Upper lobe of left lung (tissue), 6 donors: ENCODE data around the gene TMEM187. TPM values are rescaled to one million over a fixed set of nuclear protein-coding genes. Genes with fewer than 3 reads are reported as not detected.

Experiments
- ATAC-seq, 2 donors: fragments of 200-7000 bp; cut with Tn5 transposase; one replicate each; pipeline ENCODE4 v1.9.1; 2022; ENCODE audit warnings: mild to moderate bottlenecking in 2 of 2, moderate library complexity in 2 of 2; ENCODE audit not compliant: low FRiP score in 2 of 2
- DNase-seq, 2 donors: peaks; one replicate each; pipeline ENCODE4 v3.0.0-alpha.2; 2019 to 2020
- H3K27ac ChIP-seq, 4 donors: fragments of 200-600 bp; sonication (generic); one replicate each; pipeline ENCODE4 v1.5.1; 2016 to 2019
- H3K27me3 ChIP-seq, 4 donors: fragments of 200-600 bp; sonication (generic); one replicate each; pipeline ENCODE4 v1.5.1; 2017 to 2019
- H3K36me3 ChIP-seq, 4 donors: fragments of 200-600 bp; sonication (generic); one replicate each; pipeline ENCODE4 v1.5.1; 2016 to 2019
- H3K4me1 ChIP-seq, 4 donors: fragments of 200-600 bp; sonication (generic); one replicate each; pipeline ENCODE4 v1.5.1; 2018 to 2019
- H3K4me3 ChIP-seq, 4 donors: fragments of 200-600 bp; sonication (generic); one replicate each; pipeline ENCODE4 v1.5.1; 2017 to 2019; ENCODE audit warnings: mild to moderate bottlenecking in 2 of 4, moderate library complexity in 1 of 4
- H3K9me3 ChIP-seq, 4 donors: fragments of 200-600 bp; sonication (generic); one replicate each; pipeline ENCODE4 v1.5.1; 2018 to 2019
- EP300 ChIP-seq, 4 donors: sonication (generic); formaldehyde crosslinking; IDR thresholded peaks; one replicate each; pipeline ENCODE4 v1.5.1; 2017; ENCODE audit warnings: antibody characterized with exemption in 4 of 4, control low read depth in 2 of 4
- POLR2A ChIP-seq, 4 donors: fragments of 450-650 bp; IDR thresholded peaks; one replicate each; pipeline ENCODE4 v1.5.1; 2016 to 2017; ENCODE audit warnings: antibody characterized with exemption in 4 of 4, mild to moderate bottlenecking in 2 of 4
- POLR2AphosphoS5 ChIP-seq, 2 donors: sonication (generic); formaldehyde crosslinking; IDR thresholded peaks; one replicate each; pipeline ENCODE4 v1.5.1; 2017; ENCODE audit warnings: antibody characterized with exemption in 2 of 2
- WGBS, 2 donors: methylation state at CpG; one replicate each; pipeline ENCODE4 v1.1.5; 2017 to 2018; 5-methylcytosine and 5-hydroxymethylcytosine counted together
- total RNA-seq, 6 donors: library from RNA; depleted of rRNA in 4 of 6; stranded (reverse); fragments of >200 nt in 4 of 6; gene quantifications; one replicate each; pipeline versions ENCODE4 v1.1.0 to v1.2.1, GENCODE V29; 2016 to 2021
- TF ChIP-seq, protein P1 (sequence below), 6 experiments: fragments of 450-650 bp in 4 of 6; fragments of 200-600 bp in 2 of 6; sonication (generic) in 2 of 6; IDR thresholded peaks; one replicate each; pipeline ENCODE4 v1.5.1; 2016 to 2019; ENCODE audit warnings: antibody characterized with exemption in 6 of 6
- donor health status: DM: no; HTN: no; CAD: no; lungs with moderate emphysema.
- donor health status: DM: no; HTN: yes; CAD: no; lungs with severe emphysema.

The TMEM187 gene
- total RNA-seq, 6 donors from 2014 or later = 2.1 to 17.7 (median 5.0) TPM

DNA sequence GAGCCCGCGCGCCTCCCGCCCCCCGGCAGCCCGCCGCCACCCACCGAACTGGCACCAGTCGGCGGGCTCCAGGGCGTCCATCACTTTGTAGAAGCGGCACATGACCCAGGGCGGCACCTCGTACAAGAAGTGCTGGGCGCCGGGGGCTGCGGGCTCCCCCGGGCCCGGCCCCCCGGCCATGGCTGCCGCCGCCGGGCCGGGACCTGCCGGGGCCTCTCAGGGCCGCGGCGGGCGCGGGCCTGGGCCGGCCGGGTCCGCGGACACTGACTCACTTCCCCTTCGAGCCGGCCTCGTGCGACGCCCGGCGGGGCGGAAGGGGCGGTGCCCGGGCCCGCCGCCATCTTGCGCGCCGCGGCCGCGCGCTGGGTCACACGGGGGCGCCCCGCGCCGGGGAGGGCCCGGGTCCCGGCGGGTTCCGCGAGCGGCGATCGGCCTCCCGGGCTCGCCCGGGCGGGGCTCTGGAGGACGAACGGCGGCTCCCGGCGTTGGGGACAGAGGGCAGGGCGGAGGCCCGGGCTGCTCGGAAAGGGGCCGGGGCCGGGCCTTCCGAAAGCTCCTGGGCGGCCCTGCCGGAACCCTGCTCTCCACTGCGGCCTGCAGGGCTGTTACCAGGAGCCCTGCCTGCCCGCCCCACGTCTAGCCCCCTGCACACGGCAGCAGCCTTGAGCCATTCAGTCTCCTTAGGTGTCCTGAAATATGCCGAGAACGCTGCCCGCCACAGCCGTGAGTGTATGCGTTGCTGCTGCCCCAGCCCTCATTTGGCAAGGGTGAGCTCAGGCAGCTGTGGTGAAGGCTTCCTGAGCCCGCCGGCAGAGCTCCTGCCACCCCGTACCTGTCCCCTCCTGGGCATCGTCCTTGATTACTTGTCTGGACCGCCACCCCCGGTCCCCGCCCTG lies 47.3 kb downstream of the TMEM187 start, which contains the start of gene IRAK1:
Gene IRAK1 (minus strand): TSS at position 270 of the 896 bp plus-strand sequence. CDS start 90 bp downstream, at position 180.
- no peaks in the 10 kb centered on the region for H3K27me3 ChIP-seq
- ATAC-seq (peak; percentile 45 to 92), DNase-seq (peak; percentile 59 to 94)
- peak within 1 kb of the TSS; percentile 85 to 95 (median 91) for H3K27ac ChIP-seq
- no peaks in the 10 kb centered on the region for H3K9me3 ChIP-seq
- peaks cover 0 to 29% (median 7%) of the 10 kb centered on the region in 4 donors for H3K4me1 ChIP-seq
- peak within 1 kb of the TSS; percentile 34 to 72 (median 65) for H3K4me3 ChIP-seq
- TF ChIP-seq POLR2AphosphoS5 (IDR thresholded peaks at IDR 0.05) (no peak), EP300 (IDR thresholded peaks at IDR 0.05) (no peak)
- TF ChIP-seq, protein P1, sequence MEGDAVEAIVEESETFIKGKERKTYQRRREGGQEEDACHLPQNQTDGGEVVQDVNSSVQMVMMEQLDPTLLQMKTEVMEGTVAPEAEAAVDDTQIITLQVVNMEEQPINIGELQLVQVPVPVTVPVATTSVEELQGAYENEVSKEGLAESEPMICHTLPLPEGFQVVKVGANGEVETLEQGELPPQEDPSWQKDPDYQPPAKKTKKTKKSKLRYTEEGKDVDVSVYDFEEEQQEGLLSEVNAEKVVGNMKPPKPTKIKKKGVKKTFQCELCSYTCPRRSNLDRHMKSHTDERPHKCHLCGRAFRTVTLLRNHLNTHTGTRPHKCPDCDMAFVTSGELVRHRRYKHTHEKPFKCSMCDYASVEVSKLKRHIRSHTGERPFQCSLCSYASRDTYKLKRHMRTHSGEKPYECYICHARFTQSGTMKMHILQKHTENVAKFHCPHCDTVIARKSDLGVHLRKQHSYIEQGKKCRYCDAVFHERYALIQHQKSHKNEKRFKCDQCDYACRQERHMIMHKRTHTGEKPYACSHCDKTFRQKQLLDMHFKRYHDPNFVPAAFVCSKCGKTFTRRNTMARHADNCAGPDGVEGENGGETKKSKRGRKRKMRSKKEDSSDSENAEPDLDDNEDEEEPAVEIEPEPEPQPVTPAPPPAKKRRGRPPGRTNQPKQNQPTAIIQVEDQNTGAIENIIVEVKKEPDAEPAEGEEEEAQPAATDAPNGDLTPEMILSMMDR (IDR thresholded peaks at IDR 0.05) = peak in 1 of 6 experiments; percentile 41
- peaks cover 0 to 29% (median 8%) of the 10 kb centered on the region in 4 donors for H3K36me3 ChIP-seq
- WGBS, 2 donors = 43% methylated on average over 30 of the region's 99 CpGs; no CpG with 5 or more reads in 1 of the 2 donors

DNA sequence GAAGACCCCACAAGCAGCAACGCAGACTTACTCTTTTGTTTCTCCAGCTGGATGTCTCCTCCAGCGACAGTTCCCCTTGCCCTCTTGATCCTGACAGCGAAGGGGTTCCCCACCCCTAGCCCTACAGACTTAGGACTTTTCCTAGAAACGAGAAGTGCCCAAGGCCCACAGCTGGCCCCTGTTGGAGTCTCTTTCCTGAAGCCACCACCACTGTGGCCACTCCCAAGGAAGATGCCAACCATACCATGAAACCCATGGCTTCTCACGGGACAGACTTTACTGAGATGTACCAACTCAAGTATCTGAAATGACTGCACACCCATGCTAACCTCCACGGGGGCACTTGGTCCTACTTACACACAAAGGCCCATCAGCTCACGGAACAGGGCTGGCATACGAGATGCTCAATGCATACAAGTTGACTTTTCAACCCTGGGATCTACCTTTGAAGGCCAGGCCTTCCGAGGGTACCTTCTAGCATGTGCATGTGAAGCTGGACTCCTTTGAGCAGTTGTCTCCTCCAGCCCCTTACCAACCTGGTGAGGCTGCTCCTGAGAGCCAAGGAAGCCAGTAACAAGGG lies 48.1 kb downstream of the TMEM187 start:
- WGBS, 2 donors = 62% methylated on average over 9 of the region's 9 CpGs; no CpG with 5 or more reads in 1 of the 2 donors
- DNase-seq (no peak), ATAC-seq (peak in 1 of 2 donors; percentile 37)
- Histone ChIP-seq H3K27ac (peak overlapping the region; percentile 85 to 95 (median 91)), H3K27me3 (no peaks in the 10 kb centered on the region), H3K4me3 (peak overlapping the region in 3 of 4 donors; percentile 63 to 72 (median 67)), H3K36me3 (peaks cover 0 to 21% (median 5%) of the 10 kb centered on the region in 4 donors), H3K4me1 (peaks cover 0 to 29% (median 7%) of the 10 kb centered on the region in 4 donors), H3K9me3 (no peaks in the 10 kb centered on the region)
- no peak for TF ChIP-seq POLR2A (IDR thresholded peaks at IDR 0.05)
- no peak for TF ChIP-seq EP300 (IDR thresholded peaks at IDR 0.05)
- TF ChIP-seq POLR2AphosphoS5 (IDR thresholded peaks at IDR 0.05) = no peak
- TF ChIP-seq, protein P1 (IDR thresholded peaks at IDR 0.05) = no peak

DNA sequence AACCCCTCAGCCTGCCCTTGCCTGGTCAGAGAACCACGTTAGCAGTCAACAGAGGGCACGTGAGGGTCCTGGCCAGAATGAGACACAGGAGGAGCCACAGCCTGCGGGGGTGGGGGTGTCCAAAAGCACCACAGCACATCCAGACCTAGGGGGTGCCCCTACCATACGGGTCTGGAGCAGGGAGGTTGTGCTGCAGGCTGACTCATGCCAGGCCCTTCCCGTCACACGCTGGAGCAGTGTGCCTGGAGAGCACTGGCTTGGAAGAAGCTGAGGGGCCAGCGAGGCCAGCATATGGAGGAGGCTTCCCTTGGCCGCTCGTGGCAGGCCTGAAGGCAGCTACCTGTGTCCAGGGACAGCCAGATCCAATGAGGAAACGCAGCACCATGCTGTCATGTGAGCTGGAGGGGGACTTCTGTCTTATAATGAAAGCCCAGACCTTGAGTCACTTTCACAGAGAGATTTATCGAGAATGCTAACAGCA lies 48.6 kb downstream of the TMEM187 start:
- Histone ChIP-seq H3K4me3 (no peak overlapping the region), H3K27me3 (no peaks in the 10 kb centered on the region), H3K9me3 (no peaks in the 10 kb centered on the region), H3K4me1 (peaks cover 0 to 29% (median 7%) of the 10 kb centered on the region in 4 donors), H3K36me3 (peaks cover 0 to 18% (median 2%) of the 10 kb centered on the region in 4 donors), H3K27ac (peak overlapping the region; percentile 85 to 95 (median 91))
- WGBS, 2 donors = 74 to 75% methylated on average over 1 to 11 of the region's 11 CpGs
- ATAC-seq (peak in 1 of 2 donors; percentile 22), DNase-seq (no peak)
- TF ChIP-seq POLR2A (IDR thresholded peaks at IDR 0.05) = peak in 1 of 4 donors; percentile 15
- no peak for TF ChIP-seq POLR2AphosphoS5 (IDR thresholded peaks at IDR 0.05)

DNA sequence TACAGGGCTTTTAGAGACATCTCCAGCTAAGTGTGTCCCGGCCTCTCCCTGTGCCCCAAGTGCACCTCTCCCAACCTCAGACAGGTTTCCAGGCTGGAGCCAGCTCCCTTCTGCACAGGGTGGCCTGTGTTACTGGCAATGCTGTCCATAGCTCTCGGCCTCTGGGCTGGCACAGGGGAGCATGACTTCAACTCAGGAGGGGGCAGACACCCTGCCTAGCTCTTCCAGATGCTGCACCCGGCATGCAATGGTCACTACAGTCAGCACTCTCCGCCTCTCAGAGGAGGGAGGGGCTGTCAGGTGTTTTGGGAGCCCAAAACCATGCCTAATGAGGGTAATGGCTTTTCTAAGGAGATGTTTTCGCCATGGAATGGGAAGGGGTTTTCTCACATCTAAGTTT lies 49.6 kb downstream of the TMEM187 start:
- Histone ChIP-seq H3K4me1 (peaks cover 0 to 29% (median 7%) of the 10 kb centered on the region in 4 donors), H3K27me3 (no peaks in the 10 kb centered on the region), H3K27ac (no peak overlapping the region), H3K9me3 (no peaks in the 10 kb centered on the region), H3K4me3 (no peak overlapping the region), H3K36me3 (peaks cover 0 to 13% (median 0%) of the 10 kb centered on the region in 4 donors)
- WGBS, 2 donors = 78 to 100% methylated on average over 1 to 5 of the region's 5 CpGs
- DNase-seq = no peak
- TF ChIP-seq POLR2A (IDR thresholded peaks at IDR 0.05) (no peak), POLR2AphosphoS5 (IDR thresholded peaks at IDR 0.05) (no peak), EP300 (IDR thresholded peaks at IDR 0.05) (no peak)
- TF ChIP-seq, protein P1 (IDR thresholded peaks at IDR 0.05) = no peak
- no peak for ATAC-seq
